ENCODE measurements around the gene POSTN. TPM values are rescaled to one million over a fixed set of nuclear protein-coding genes. Genes with fewer than 3 reads are reported as not detected.
A peak's percentile ranks its signal among the peaks of the same experiment; 100 is the strongest.

Gene POSTN
- total RNA-seq, 1 experiment from 2014 or later = not detected

- TF ChIP-seq CTCF (IDR thresholded peaks at IDR 0.05; ENCODE audit: unreplicated experiment) = no peak
- CTCF ChIA-PET = no interaction called here
- no peaks in the 10 kb centered on the region for H3K27me3 Mint-ChIP-seq (ENCODE audit: unreplicated experiment)
- no peaks in the 10 kb centered on the region for H3K4me1 Mint-ChIP-seq (ENCODE audit: low read depth, unreplicated experiment)
- H3K27ac Mint-ChIP-seq (ENCODE audit: unreplicated experiment) = no peak overlapping the region
- no peak overlapping the region for H3K4me3 Mint-ChIP-seq (ENCODE audit: low read depth, unreplicated experiment)
- H3K36me3 Mint-ChIP-seq (ENCODE audit: insufficient read depth, unreplicated experiment) = no peaks in the 10 kb centered on the region
- no peak for DNase-seq
- BruUV-seq (replicated peaks) = no TSS peak
- no peaks in the 10 kb centered on the region for H3K9me3 Mint-ChIP-seq (ENCODE audit: low read depth, unreplicated experiment)
- intact Hi-C loops (cut with micrococcal nuclease; ENCODE audit: unreplicated experiment) = no loop called here
These were observed 10.3 kb upstream of the POSTN start for GRCh38 chr13:37608750-37609339.

GRCh38 chr13:37602733-37603381 lies 4.3 kb upstream of the POSTN start:
- peak; percentile 12 for TF ChIP-seq CTCF (IDR thresholded peaks at IDR 0.05; ENCODE audit: unreplicated experiment)
- DNase-seq = no peak
- H3K9me3 Mint-ChIP-seq (ENCODE audit: low read depth, unreplicated experiment) = no peaks in the 10 kb centered on the region
- CTCF ChIA-PET = no interaction called here
- no peaks in the 10 kb centered on the region for H3K36me3 Mint-ChIP-seq (ENCODE audit: insufficient read depth, unreplicated experiment)
- no peaks in the 10 kb centered on the region for H3K27me3 Mint-ChIP-seq (ENCODE audit: unreplicated experiment)
- H3K4me1 Mint-ChIP-seq (ENCODE audit: low read depth, unreplicated experiment) = no peaks in the 10 kb centered on the region
- H3K4me3 Mint-ChIP-seq (ENCODE audit: low read depth, unreplicated experiment) = no peak overlapping the region
- no TSS peak for BruUV-seq (replicated peaks)
- H3K27ac Mint-ChIP-seq (ENCODE audit: unreplicated experiment) = no peak overlapping the region
- intact Hi-C loops (cut with micrococcal nuclease; ENCODE audit: unreplicated experiment) = loop anchor here (2.0 kb wide), 1 partner anchor 528 kb away; no protein-coding TSS in a partner anchor

GRCh38 chr13:37601648-37602440 lies 3.3 kb upstream of the POSTN start:
- CTCF ChIA-PET = no interaction called here
- BruUV-seq (replicated peaks) = no TSS peak
- Mint-ChIP-seq H3K27ac (ENCODE audit: unreplicated experiment) (no peak overlapping the region), H3K27me3 (ENCODE audit: unreplicated experiment) (no peaks in the 10 kb centered on the region), H3K4me3 (ENCODE audit: low read depth, unreplicated experiment) (no peak overlapping the region), H3K4me1 (ENCODE audit: low read depth, unreplicated experiment) (no peaks in the 10 kb centered on the region), H3K9me3 (ENCODE audit: low read depth, unreplicated experiment) (no peaks in the 10 kb centered on the region), H3K36me3 (ENCODE audit: insufficient read depth, unreplicated experiment) (no peaks in the 10 kb centered on the region)
- intact Hi-C loops (cut with micrococcal nuclease; ENCODE audit: unreplicated experiment) = loop anchor here (2.0 kb wide), 1 partner anchor 527 kb away; no protein-coding TSS in a partner anchor
- TF ChIP-seq CTCF (IDR thresholded peaks at IDR 0.05; ENCODE audit: unreplicated experiment) = no peak
- DNase-seq = no peak

GRCh38 chr13:37599519-37599918 lies 951 bp upstream of the POSTN start:
- no peak for DNase-seq
- H3K36me3 Mint-ChIP-seq (ENCODE audit: insufficient read depth, unreplicated experiment) = no peaks in the 10 kb centered on the region
- TF ChIP-seq CTCF (IDR thresholded peaks at IDR 0.05; ENCODE audit: unreplicated experiment) = no peak
- CTCF ChIA-PET = no interaction called here
- H3K9me3 Mint-ChIP-seq (ENCODE audit: low read depth, unreplicated experiment) = no peaks in the 10 kb centered on the region
- H3K4me3 Mint-ChIP-seq (ENCODE audit: low read depth, unreplicated experiment) = no peak overlapping the region
- no peak overlapping the region for H3K27ac Mint-ChIP-seq (ENCODE audit: unreplicated experiment)
- no peaks in the 10 kb centered on the region for H3K4me1 Mint-ChIP-seq (ENCODE audit: low read depth, unreplicated experiment)
- intact Hi-C loops (cut with micrococcal nuclease; ENCODE audit: unreplicated experiment) = loop anchor here (1.0 kb wide), 1 partner anchor 490 kb away; no protein-coding TSS in a partner anchor
- no peaks in the 10 kb centered on the region for H3K27me3 Mint-ChIP-seq (ENCODE audit: unreplicated experiment)
- no TSS peak for BruUV-seq (replicated peaks)
